Right ventricle myocardium inferior (tissue), 1 donor: ENCODE measurements around the gene RAB31. TPM values are rescaled to one million over a fixed set of nuclear protein-coding genes. Genes with fewer than 3 reads are reported as not detected.

Experiments used
- ATAC-seq: fragments of 200-7000 bp; cut with Tn5 transposase; one replicate; pipeline ENCODE4 v1.9.1; 2020; ENCODE audit warnings: mild to moderate bottlenecking, moderate library complexity
- DNase-seq: peaks from one replicate; pipeline ENCODE4 v3.0.0; 2021; ENCODE audit errors: missing footprints
- intact Hi-C: fragments of 100-400 bp; cut with DNase I; formaldehyde crosslinking; loops from one replicate; pipeline ENCODE4 v1.11.0; 2022
- total RNA-seq: library from RNA; stranded (reverse); fragmentation: NEBNext Ultra II Directional; extraction: Animal tissue kit (Norgen Biotek cat#: 25700); gene quantifications from one replicate; pipeline ENCODE4 v1.2.1, GENCODE V29; 2021
- donor health status: DM: no; HTN: yes; CAD: no; lungs with severe emphysema.

Gene RAB31
- total RNA-seq, 1 donor from 2014 or later = 11.7 TPM

GRCh38 chr18:9743200-9744016 is 35.3 kb downstream of the RAB31 start:
- DNase-seq (peak; percentile 31), ATAC-seq (no peak)
- intact Hi-C loops = no loop called here

- no peak for ATAC-seq
- no peak for DNase-seq
- intact Hi-C loops = no loop called here
These were observed 38.9 kb downstream of the RAB31 start for GRCh38 chr18:9746958-9747357.

- ATAC-seq (no peak), DNase-seq (no peak)
- intact Hi-C loops = no loop called here
These were observed 41.5 kb downstream of the RAB31 start for GRCh38 chr18:9749611-9750010.

- intact Hi-C loops = no loop called here
- no peak for ATAC-seq
- no peak for DNase-seq
These were observed 42.0 kb downstream of the RAB31 start for GRCh38 chr18:9750112-9750511.

GRCh38 chr18:9750606-9751304 is 42.7 kb downstream of the RAB31 start:
- DNase-seq (peak; percentile 51), ATAC-seq (no peak)
- intact Hi-C loops = no loop called here

GRCh38 chr18:9751371-9752031 is 43.4 kb downstream of the RAB31 start:
- DNase-seq (no peak), ATAC-seq (no peak)
- intact Hi-C loops = no loop called here

GRCh38 chr18:9753846-9754245 is 45.7 kb downstream of the RAB31 start:
- ATAC-seq (no peak), DNase-seq (peak; percentile 62)
- intact Hi-C loops = no loop called here

GRCh38 chr18:9755110-9755509 is 47.0 kb downstream of the RAB31 start:
- ATAC-seq = no peak
- no peak for DNase-seq
- intact Hi-C loops = no loop called here

GRCh38 chr18:9755615-9756014 is 47.5 kb downstream of the RAB31 start:
- intact Hi-C loops = no loop called here
- DNase-seq = no peak
- no peak for ATAC-seq

GRCh38 chr18:9756271-9756932 is 48.3 kb downstream of the RAB31 start:
- ATAC-seq (no peak), DNase-seq (no peak)
- intact Hi-C loops = no loop called here

- no peak for ATAC-seq
- intact Hi-C loops = no loop called here
- DNase-seq = no peak
These were observed 48.9 kb downstream of the RAB31 start for GRCh38 chr18:9756933-9757470.

GRCh38 chr18:9757827-9758621 is 49.9 kb downstream of the RAB31 start:
- no peak for ATAC-seq
- intact Hi-C loops = no loop called here
- DNase-seq = no peak

- intact Hi-C loops = no loop called here
- no peak for ATAC-seq
- no peak for DNase-seq
These were observed 50.5 kb downstream of the RAB31 start for GRCh38 chr18:9758624-9759075.

- DNase-seq (no peak), ATAC-seq (no peak)
- intact Hi-C loops = loop anchor here (10.0 kb wide), 1 partner anchor 56 kb away; the partner anchor contains the start of gene RAB31
These were observed 52.5 kb downstream of the RAB31 start for GRCh38 chr18:9760641-9761040.

- DNase-seq (no peak), ATAC-seq (peak; percentile 48)
- intact Hi-C loops = loop anchor here (10.0 kb wide), 1 partner anchor 58 kb away; the partner anchor contains the start of gene RAB31
These were observed 54.4 kb downstream of the RAB31 start for GRCh38 chr18:9762526-9762925.

GRCh38 chr18:9763157-9763556 is 55.1 kb downstream of the RAB31 start:
- intact Hi-C loops = loop anchor here (10.0 kb wide), 1 partner anchor 58 kb away; the partner anchor contains the start of gene RAB31
- no peak for ATAC-seq
- no peak for DNase-seq

- ATAC-seq = no peak
- no peak for DNase-seq
- intact Hi-C loops = loop anchor here (10.0 kb wide), 1 partner anchor 59 kb away; the partner anchor contains the start of gene RAB31
These were observed 55.9 kb downstream of the RAB31 start for GRCh38 chr18:9764011-9764481.

GRCh38 chr18:9765501-9765900 is 57.4 kb downstream of the RAB31 start:
- intact Hi-C loops = loop anchor here (10.0 kb wide), 1 partner anchor 61 kb away; the partner anchor contains the start of gene RAB31
- ATAC-seq (no peak), DNase-seq (no peak)
